Measurements from ENCODE around the gene SLC9B1.

The SLC9B1 gene

DNA sequence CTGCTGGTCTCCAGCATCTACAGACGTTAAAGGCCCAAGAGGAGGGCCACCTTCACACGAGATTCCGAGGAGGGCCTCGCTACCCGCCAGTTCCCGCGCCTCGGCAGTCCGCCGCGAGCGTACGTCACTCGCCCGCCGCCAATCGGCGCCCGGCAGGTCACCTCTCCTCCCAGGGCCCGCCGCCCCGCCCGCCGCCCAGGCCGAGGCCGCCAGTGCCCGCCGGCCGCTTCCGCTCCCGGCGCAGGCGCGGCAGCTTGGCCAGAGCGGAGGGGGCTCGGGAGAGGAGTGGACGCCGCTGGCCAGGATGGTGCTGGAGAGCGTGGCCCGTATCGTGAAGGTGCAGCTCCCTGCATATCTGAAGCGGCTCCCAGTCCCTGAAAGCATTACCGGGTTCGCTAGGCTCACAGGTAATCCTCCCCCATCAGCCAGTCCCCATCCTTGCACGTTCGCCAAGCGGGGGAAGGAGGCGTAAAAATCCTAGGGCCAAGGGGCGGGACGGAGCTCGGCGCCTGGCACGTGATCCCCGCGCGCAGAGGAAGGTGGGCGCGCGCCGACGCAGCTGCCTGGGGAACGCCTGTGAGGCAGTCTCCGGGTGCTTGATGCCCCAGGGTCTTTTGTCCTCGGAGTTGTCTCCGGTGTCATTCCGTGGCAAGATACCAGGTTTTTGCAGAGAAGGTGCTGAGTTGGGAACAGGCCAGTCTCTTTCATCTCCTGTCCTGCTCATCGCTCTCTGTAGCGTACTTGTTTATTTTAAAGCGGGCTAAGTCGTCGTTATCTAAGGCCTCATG, 150.5 kb downstream of the SLC9B1 start, which contains the start of gene CISD2:
Gene CISD2, plus strand, starts transcription at position 212 of the 788 bp plus-strand sequence. Its CDS starts 93 bp downstream, at position 305.
- H3K27ac ChIP-seq (ENCODE audit: extremely low read depth, low read depth, low read length) = peak within 1 kb of the TSS; percentile 84
- ChIA-PET CTCF (no interaction called here), POLR2A (interaction anchor here (0.6 to 2.4 kb wide), 6 partner anchors 14 to 248 kb away, joined by 3 to 61 read pairs (median 6); partner anchors contain the start of genes MANBA and UBE2D3)
- no peaks in the 10 kb centered on the region for H3K4me1 ChIP-seq (ENCODE audit: control insufficient read depth, insufficient read depth, low read length)
- H3K36me3 ChIP-seq (ENCODE audit: control insufficient read depth in 2 of 2, insufficient read depth in 1 of 2, low read length in 2 of 2) = peaks cover 0 to 11% of the 10 kb centered on the region in 2 experiments; a peak in 2 of 3 replicates
- peak within 1 kb of the TSS; percentile 79 for H3K4me3 ChIP-seq (ENCODE audit: low read depth, low read length)
- no peaks in the 10 kb centered on the region for H3K9me3 ChIP-seq (ENCODE audit: control insufficient read depth, insufficient read depth, low read depth, low read length)
- TF ChIP-seq ZSCAN30 (tag by site-specific recombination; IDR thresholded peaks at IDR 0.05) (0 out of 2 replicates have a peak, but pooled peaks have one; percentile 19), ZNF394 (tag by site-specific recombination; IDR thresholded peaks at IDR 0.05; ENCODE audit: borderline replicate concordance) (0 out of 2 replicates have a peak, but pooled peaks have one; percentile 26), ZXDB (tag by site-specific recombination; IDR thresholded peaks at IDR 0.05) (peak; percentile 63), ZBTB7A (tag by site-specific recombination; IDR thresholded peaks at IDR 0.05; ENCODE audit: low read depth) (0 out of 2 replicates have a peak, but pooled peaks have one; percentile 35), ZNF140 (tag by site-specific recombination; IDR thresholded peaks at IDR 0.05) (no peak), ZNF629 (tag by site-specific recombination; IDR thresholded peaks at IDR 0.05) (peak; percentile 51), PBX3 (CRISPR knock-in tag; IDR thresholded peaks at IDR 0.05) (peak; percentile 41; the same call in 1 of the 2 replicates), KLF16 (tag by site-specific recombination; IDR thresholded peaks at IDR 0.05) (peak; percentile 64), ELK4 (IDR thresholded peaks at IDR 0.05; ENCODE audit: borderline replicate concordance, low read depth, low read length) (no peak), IKZF3 (tag by site-specific recombination; IDR thresholded peaks at IDR 0.05) (peak; percentile 36; the same call in 1 of the 2 replicates), SP3 (tag by site-specific recombination; IDR thresholded peaks at IDR 0.05) (peak; percentile 47), OVOL3 (tag by site-specific recombination; IDR thresholded peaks at IDR 0.05) (peak; percentile 8; the same call in 1 of the 2 replicates), ZNF341 (tag by site-specific recombination; IDR thresholded peaks at IDR 0.05; ENCODE audit: low read depth) (peak; percentile 25; the same call in 1 of the 2 replicates), BCL6B (tag by site-specific recombination; IDR thresholded peaks at IDR 0.05) (no peak), TRIM28 (IDR thresholded peaks at IDR 0.05; ENCODE audit: borderline replicate concordance, low read length) (peak; percentile 25; the same call in 1 of the 2 replicates), KLF8 (tag by site-specific recombination; IDR thresholded peaks at IDR 0.05) (peak; percentile 58), ZNF518A (tag by site-specific recombination; conservative IDR thresholded peaks at IDR 0.05; ENCODE audit: low read depth) (no peak)
- TF ChIP-seq, protein P1, sequence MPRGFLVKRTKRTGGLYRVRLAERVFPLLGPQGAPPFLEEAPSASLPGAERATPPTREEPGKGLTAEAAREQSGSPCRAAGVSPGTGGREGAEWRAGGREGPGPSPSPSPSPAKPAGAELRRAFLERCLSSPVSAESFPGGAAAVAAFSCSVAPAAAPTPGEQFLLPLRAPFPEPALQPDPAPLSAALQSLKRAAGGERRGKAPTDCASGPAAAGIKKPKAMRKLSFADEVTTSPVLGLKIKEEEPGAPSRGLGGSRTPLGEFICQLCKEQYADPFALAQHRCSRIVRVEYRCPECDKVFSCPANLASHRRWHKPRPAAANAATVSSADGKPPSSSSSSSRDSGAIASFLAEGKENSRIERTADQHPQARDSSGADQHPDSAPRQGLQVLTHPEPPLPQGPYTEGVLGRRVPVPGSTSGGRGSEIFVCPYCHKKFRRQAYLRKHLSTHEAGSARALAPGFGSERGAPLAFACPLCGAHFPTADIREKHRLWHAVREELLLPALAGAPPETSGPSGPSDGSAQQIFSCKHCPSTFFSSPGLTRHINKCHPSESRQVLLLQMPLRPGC (tag by site-specific recombination; IDR thresholded peaks at IDR 0.05) = peak; percentile 48; the same call in 1 of the 2 replicates
- TF ChIP-seq, protein P2, sequence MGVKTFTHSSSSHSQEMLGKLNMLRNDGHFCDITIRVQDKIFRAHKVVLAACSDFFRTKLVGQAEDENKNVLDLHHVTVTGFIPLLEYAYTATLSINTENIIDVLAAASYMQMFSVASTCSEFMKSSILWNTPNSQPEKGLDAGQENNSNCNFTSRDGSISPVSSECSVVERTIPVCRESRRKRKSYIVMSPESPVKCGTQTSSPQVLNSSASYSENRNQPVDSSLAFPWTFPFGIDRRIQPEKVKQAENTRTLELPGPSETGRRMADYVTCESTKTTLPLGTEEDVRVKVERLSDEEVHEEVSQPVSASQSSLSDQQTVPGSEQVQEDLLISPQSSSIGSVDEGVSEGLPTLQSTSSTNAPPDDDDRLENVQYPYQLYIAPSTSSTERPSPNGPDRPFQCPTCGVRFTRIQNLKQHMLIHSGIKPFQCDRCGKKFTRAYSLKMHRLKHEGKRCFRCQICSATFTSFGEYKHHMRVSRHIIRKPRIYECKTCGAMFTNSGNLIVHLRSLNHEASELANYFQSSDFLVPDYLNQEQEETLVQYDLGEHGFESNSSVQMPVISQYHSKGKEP (tag by site-specific recombination; IDR thresholded peaks at IDR 0.05) = no peak
- TF ChIP-seq, protein P3, sequence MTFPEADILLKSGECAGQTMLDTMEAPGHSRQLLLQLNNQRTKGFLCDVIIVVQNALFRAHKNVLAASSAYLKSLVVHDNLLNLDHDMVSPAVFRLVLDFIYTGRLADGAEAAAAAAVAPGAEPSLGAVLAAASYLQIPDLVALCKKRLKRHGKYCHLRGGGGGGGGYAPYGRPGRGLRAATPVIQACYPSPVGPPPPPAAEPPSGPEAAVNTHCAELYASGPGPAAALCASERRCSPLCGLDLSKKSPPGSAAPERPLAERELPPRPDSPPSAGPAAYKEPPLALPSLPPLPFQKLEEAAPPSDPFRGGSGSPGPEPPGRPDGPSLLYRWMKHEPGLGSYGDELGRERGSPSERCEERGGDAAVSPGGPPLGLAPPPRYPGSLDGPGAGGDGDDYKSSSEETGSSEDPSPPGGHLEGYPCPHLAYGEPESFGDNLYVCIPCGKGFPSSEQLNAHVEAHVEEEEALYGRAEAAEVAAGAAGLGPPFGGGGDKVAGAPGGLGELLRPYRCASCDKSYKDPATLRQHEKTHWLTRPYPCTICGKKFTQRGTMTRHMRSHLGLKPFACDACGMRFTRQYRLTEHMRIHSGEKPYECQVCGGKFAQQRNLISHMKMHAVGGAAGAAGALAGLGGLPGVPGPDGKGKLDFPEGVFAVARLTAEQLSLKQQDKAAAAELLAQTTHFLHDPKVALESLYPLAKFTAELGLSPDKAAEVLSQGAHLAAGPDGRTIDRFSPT (tag by site-specific recombination; IDR thresholded peaks at IDR 0.05) = peak; percentile 71

Measured in HEK293 (cell line).